ENCODE results near the gene IGF2BP2. TPM values are rescaled to one million over a fixed set of nuclear protein-coding genes. Genes with fewer than 3 reads are reported as not detected.

IGF2BP2 gene
- total RNA-seq, 1 donor from 2014 or later: 2.9 TPM

GRCh38 chr3:185687271-185687878 lies 137.5 kb downstream of the IGF2BP2 start:
- intact Hi-C loops (cut with DNase I): no loop called here
- TF ChIP-seq, protein P1, sequence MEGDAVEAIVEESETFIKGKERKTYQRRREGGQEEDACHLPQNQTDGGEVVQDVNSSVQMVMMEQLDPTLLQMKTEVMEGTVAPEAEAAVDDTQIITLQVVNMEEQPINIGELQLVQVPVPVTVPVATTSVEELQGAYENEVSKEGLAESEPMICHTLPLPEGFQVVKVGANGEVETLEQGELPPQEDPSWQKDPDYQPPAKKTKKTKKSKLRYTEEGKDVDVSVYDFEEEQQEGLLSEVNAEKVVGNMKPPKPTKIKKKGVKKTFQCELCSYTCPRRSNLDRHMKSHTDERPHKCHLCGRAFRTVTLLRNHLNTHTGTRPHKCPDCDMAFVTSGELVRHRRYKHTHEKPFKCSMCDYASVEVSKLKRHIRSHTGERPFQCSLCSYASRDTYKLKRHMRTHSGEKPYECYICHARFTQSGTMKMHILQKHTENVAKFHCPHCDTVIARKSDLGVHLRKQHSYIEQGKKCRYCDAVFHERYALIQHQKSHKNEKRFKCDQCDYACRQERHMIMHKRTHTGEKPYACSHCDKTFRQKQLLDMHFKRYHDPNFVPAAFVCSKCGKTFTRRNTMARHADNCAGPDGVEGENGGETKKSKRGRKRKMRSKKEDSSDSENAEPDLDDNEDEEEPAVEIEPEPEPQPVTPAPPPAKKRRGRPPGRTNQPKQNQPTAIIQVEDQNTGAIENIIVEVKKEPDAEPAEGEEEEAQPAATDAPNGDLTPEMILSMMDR (IDR thresholded peaks at IDR 0.05): no peak

DNA sequence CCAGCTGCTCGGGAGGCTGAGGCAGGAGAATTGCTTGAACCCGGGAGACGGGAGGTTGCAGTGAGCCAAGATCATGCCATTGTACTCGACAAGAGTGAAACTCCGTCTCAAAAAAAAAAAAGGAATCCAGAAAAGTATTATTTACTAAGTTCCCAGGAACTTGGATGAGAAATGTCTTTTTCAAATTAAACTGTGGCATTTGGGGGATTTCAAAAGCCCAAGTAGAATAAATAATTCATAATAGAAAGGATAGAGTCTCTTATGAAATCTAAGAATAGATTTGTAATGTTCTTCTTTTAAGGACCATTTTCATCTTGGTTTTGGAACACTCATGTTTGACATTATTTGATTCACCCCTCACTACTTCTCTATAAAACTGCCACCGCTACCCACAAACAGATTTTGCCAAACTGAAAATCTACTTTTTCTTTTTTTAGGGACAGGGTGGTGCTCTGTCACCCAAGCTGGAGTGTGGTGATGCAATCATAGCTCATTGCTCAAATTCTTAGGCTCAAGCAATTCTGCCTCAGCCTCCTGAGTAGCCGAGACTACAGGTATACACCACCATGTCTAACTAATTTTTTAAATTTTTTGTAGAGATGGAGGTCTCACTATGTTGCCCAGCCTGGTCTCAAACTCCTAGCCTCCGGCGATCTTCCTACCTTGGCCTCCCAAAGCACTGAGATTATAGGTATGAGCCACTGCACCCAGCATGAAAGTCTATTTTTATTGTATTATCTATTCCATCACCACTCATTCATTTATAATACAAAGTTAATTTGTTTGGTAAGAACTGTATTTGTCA lies 139.4 kb downstream of the IGF2BP2 start:
- Histone ChIP-seq H3K27me3 (no peaks in the 10 kb centered on the region), H3K36me3 (no peaks in the 10 kb centered on the region), H3K27ac (no peak overlapping the region), H3K4me1 (no peaks in the 10 kb centered on the region), H3K9me3 (no peaks in the 10 kb centered on the region), H3K4me3 (no peak overlapping the region)
- intact Hi-C loops (cut with DNase I): no loop called here
- TF ChIP-seq, protein P1 (IDR thresholded peaks at IDR 0.05): no peak
- no peak for DNase-seq (ENCODE audit: low spot score in 2 of 2)

More at GRCh38 chr3:185687271-185687878, 137.5 kb downstream of the IGF2BP2 start:
- Histone ChIP-seq H3K27ac (no peak overlapping the region), H3K4me1 (no peaks in the 10 kb centered on the region), H3K36me3 (no peaks in the 10 kb centered on the region), H3K4me3 (no peak overlapping the region), H3K27me3 (no peaks in the 10 kb centered on the region), H3K9me3 (no peaks in the 10 kb centered on the region)
- no peak for DNase-seq (ENCODE audit: low spot score in 2 of 2)

- Histone ChIP-seq H3K36me3 (no peaks in the 10 kb centered on the region), H3K27ac (no peak overlapping the region), H3K9me3 (no peaks in the 10 kb centered on the region), H3K27me3 (no peaks in the 10 kb centered on the region), H3K4me3 (no peak overlapping the region), H3K4me1 (no peaks in the 10 kb centered on the region)
- intact Hi-C loops (cut with DNase I): no loop called here
- DNase-seq (ENCODE audit: low spot score in 2 of 2): no peak
- TF ChIP-seq, protein P1 (IDR thresholded peaks at IDR 0.05): no peak
These were observed 144.6 kb downstream of the IGF2BP2 start for GRCh38 chr3:185680231-185680630.

DNA sequence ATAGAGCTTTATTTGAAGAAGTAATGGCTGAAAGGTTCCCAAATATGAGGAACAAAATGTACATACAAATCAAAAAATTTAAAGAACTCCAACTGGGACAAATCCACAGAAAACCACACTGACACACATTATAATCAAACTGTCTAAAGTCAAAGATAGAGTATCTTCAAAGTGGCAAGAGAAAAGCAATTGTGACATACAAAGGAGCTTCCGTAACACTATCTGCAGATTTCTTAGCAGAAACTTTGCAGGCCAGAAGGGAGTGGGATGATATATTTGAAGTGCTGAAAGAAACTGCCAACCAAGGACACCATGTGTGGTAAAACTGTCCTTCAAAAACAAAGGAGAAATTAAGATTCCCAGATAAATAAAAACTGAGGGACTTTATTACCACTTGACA lies 146.8 kb downstream of the IGF2BP2 start:
- Histone ChIP-seq H3K4me1 (no peaks in the 10 kb centered on the region), H3K27ac (no peak overlapping the region), H3K9me3 (no peaks in the 10 kb centered on the region), H3K27me3 (no peaks in the 10 kb centered on the region), H3K4me3 (no peak overlapping the region), H3K36me3 (no peaks in the 10 kb centered on the region)
- intact Hi-C loops (cut with DNase I): no loop called here
- DNase-seq (ENCODE audit: low spot score in 2 of 2): no peak
- TF ChIP-seq, protein P1 (IDR thresholded peaks at IDR 0.05): no peak

DNA sequence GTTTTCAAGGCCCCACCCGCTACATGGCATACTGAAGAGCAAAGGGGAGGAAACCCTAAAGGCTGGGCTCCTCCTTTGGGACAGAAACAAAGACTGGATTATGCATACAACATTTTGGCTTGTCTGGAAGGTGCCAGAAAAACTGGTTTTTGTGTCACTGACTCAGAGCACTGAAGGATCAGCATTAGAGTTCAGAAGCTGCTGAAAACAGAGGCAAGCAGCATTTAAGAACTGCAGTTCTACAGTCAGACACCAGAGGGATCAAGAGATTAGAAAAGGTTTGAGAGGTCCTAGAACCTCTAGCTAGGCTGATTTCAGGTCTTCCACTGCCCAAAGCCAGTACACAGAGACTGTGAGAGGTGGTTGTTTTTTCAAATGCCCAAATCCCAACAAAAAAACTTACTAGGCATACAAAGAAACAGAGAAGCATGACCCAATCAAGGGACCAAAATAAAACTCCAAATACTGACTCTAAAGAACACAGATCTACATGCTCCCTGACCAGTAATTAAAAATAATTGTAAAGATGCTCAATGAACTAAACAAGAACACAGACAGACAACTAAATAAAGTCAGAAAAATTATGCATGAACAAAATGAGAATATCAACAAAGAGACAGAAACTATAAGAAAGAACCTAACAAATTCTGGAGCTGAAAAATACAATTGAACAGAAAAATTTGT lies 147.6 kb downstream of the IGF2BP2 start:
- Histone ChIP-seq H3K27ac (no peak overlapping the region), H3K9me3 (no peaks in the 10 kb centered on the region), H3K4me3 (no peak overlapping the region), H3K27me3 (no peaks in the 10 kb centered on the region), H3K36me3 (no peaks in the 10 kb centered on the region), H3K4me1 (no peaks in the 10 kb centered on the region)
- intact Hi-C loops (cut with DNase I): no loop called here
- TF ChIP-seq, protein P1 (IDR thresholded peaks at IDR 0.05): peak in 2 of 3 experiments; percentile 9 to 17
- DNase-seq (ENCODE audit: low spot score in 2 of 2): no peak
